ENCODE measurements around the gene NUDT22. TPM values are rescaled to one million over a fixed set of nuclear protein-coding genes. Genes with fewer than 3 reads are reported as not detected.

The NUDT22 gene
- total RNA-seq, 1 donor from 2014 or later, result 40.8 TPM

DNA sequence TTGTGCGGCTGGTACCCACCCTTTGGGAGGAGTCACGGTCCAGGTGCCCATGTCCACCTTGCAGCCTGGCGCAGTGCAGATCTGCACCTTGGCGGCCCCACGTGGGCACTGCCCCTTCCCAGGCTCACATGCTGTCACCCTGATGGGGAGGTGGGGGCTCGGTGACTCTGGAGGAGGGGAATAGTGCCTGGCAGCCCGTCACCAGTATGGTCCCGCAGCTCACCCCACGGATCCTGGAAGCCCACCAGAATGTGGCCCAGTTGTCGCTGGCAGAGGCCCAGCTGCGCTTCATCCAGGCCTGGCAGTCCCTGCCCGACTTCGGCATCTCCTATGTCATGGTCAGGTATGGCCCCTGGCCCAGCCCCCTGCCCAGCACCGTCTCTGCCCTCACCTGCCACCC, 5.3 kb upstream of the NUDT22 start:
- TF ChIP-seq, protein P1, sequence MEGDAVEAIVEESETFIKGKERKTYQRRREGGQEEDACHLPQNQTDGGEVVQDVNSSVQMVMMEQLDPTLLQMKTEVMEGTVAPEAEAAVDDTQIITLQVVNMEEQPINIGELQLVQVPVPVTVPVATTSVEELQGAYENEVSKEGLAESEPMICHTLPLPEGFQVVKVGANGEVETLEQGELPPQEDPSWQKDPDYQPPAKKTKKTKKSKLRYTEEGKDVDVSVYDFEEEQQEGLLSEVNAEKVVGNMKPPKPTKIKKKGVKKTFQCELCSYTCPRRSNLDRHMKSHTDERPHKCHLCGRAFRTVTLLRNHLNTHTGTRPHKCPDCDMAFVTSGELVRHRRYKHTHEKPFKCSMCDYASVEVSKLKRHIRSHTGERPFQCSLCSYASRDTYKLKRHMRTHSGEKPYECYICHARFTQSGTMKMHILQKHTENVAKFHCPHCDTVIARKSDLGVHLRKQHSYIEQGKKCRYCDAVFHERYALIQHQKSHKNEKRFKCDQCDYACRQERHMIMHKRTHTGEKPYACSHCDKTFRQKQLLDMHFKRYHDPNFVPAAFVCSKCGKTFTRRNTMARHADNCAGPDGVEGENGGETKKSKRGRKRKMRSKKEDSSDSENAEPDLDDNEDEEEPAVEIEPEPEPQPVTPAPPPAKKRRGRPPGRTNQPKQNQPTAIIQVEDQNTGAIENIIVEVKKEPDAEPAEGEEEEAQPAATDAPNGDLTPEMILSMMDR (conservative IDR thresholded peaks at IDR 0.05), result no peak
- Mint-ChIP-seq H3K36me3 (ENCODE audit: low read depth) (no peaks in the 10 kb centered on the region), H3K9me3 (no peaks in the 10 kb centered on the region), H3K27ac (ENCODE audit: unreplicated experiment) (no peak overlapping the region), H3K27me3 (ENCODE audit: low read depth) (no peaks in the 10 kb centered on the region), H3K4me3 (no peak overlapping the region), H3K4me1 (peaks cover 9% of the 10 kb centered on the region)
- DNase-seq (ENCODE audit: low read depth, low spot score), result no peak

DNA sequence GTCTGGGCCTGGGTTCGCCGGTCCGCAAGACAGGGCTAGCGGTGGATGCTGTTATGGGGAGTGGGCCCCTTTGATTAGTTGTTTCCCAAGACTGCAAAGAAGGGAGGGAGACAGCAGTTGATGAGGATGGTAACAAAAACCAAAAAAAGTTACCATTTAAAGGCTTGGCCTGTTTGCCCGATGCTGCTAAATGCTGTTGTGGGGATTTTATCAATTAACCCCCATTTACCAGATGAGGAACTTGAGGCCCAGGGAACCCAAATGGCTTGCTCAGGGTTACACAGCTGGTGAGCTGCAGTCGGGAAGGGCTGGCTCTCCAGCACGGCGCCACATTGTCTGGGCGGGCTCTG, 3.4 kb upstream of the NUDT22 start:
- H3K4me3 Mint-ChIP-seq, result no peak overlapping the region

DNA sequence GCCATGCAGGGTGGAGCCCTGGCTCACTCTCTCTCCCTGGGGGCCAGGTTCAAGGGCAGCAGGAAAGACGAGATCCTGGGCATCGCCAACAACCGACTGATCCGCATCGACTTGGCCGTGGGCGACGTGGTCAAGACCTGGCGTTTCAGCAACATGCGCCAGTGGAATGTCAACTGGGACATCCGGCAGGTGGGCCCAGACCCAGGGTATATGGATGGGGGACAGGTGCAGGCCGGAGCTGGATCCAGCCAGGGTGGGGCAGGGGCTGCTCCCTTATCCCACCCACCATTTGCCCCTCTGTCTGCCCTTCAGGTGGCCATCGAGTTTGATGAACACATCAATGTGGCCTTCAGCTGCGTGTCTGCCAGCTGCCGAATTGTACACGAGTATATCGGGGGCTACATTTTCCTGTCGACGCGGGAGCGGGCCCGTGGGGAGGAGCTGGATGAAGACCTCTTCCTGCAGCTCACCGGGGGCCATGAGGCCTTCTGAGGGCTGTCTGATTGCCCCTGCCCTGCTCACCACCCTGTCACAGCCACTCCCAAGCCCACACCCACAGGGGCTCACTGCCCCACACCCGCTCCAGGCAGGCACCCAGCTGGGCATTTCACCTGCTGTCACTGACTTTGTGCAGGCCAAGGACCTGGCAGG, 2.9 kb upstream of the NUDT22 start:
- TF ChIP-seq, protein P1 (conservative IDR thresholded peaks at IDR 0.05), result no peak
- Mint-ChIP-seq H3K4me3 (no peak overlapping the region), H3K4me1 (peaks cover 17% of the 10 kb centered on the region), H3K27me3 (ENCODE audit: low read depth) (no peaks in the 10 kb centered on the region), H3K27ac (ENCODE audit: unreplicated experiment) (no peak overlapping the region), H3K9me3 (no peaks in the 10 kb centered on the region), H3K36me3 (ENCODE audit: low read depth) (no peaks in the 10 kb centered on the region)
- DNase-seq (ENCODE audit: low read depth, low spot score), result no peak

More for the DNA sequence above, 3.4 kb upstream of the NUDT22 start:
- Mint-ChIP-seq H3K4me1 (peaks cover 17% of the 10 kb centered on the region), H3K36me3 (ENCODE audit: low read depth) (no peaks in the 10 kb centered on the region), H3K9me3 (no peaks in the 10 kb centered on the region), H3K27ac (ENCODE audit: unreplicated experiment) (no peak overlapping the region), H3K27me3 (ENCODE audit: low read depth) (no peaks in the 10 kb centered on the region)
- DNase-seq (ENCODE audit: low read depth, low spot score), result no peak
- TF ChIP-seq, protein P1 (conservative IDR thresholded peaks at IDR 0.05), result no peak

DNA sequence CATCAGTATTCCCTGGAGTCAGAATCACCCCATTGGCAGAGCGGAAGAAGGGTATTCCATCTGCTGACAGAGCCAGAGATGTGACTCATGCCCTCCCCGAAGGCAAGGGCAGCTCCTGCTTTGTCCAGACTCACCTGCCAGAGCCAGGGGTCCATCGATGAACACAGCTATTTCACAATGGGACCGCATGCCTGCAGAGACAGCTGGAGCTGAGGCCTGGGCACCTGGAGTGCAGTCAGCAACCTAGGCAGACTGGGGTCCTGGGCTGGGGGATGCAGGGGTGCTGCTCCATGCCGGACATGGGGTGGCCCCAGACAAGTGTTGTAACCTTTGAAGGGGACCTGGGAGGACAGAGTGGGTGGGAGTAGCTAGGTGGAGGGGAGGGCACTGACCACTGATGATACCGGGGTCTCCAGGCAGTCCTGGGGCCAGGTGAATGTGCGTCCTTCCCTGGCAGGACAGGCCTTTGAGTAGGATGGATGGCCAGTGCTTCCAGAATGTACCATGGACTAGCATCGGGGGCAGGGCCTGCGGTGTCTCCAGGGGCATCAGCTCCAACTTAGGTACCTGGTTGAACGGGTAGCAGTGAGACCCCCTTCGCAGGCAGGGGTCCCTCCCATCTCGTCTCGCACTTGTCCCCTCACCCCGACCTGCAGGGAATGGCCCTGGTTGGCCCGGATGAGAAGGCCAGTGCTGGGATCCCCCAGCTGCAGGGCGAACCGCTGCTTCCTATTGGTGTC, 1.8 kb upstream of the NUDT22 start:
- H3K9me3 Mint-ChIP-seq, result no peaks in the 10 kb centered on the region
- peak overlapping the region; percentile 71 for H3K27ac Mint-ChIP-seq (ENCODE audit: unreplicated experiment)
- no peaks in the 10 kb centered on the region for H3K27me3 Mint-ChIP-seq (ENCODE audit: low read depth)
- no peaks in the 10 kb centered on the region for H3K36me3 Mint-ChIP-seq (ENCODE audit: low read depth)
- H3K4me3 Mint-ChIP-seq, result peak overlapping the region; percentile 91
- DNase-seq (ENCODE audit: low read depth, low spot score), result no peak
- TF ChIP-seq, protein P1 (conservative IDR thresholded peaks at IDR 0.05), result no peak
- peaks cover 18% of the 10 kb centered on the region for H3K4me1 Mint-ChIP-seq

DNA sequence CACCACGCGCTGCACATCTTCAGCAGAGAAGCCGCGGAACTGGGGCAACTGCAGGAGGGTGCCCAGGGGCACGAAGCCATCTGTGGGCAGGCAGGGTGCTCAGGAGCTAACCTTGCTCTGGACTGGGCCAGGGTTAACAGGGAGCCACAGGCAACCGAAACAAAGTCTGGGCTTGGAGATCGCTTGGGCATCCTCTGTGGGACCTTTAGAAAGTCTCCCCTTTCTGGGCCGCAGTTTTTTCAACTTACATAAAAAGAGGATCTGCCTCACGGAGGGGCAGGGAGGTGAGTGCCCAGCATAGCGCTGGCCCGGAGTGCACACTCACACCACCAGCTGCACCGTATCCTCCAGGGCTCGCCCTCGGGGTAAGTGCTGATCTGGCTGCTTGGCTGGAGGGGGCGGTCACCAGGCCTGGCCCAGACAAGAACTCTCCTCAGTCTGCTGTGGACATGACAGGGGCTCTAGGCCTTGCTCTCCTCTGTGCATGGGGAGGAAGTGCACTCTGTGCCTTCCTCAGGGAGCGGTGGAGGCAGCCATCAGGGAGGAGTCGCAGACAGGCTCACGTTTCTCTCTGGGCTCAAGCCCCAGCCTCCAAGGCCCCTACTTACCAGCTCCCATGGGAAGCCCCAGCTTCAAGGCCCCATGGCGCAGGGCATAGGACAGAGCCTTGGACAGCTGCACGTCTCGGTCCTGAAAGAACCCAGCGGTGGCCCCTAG, 1.0 kb upstream of the NUDT22 start:
- no peaks in the 10 kb centered on the region for H3K36me3 Mint-ChIP-seq (ENCODE audit: low read depth)
- no peaks in the 10 kb centered on the region for H3K9me3 Mint-ChIP-seq
- H3K27ac Mint-ChIP-seq (ENCODE audit: unreplicated experiment), result no peak overlapping the region
- peak overlapping the region; percentile 91 for H3K4me3 Mint-ChIP-seq
- DNase-seq (ENCODE audit: low read depth, low spot score), result no peak
- no peaks in the 10 kb centered on the region for H3K27me3 Mint-ChIP-seq (ENCODE audit: low read depth)
- TF ChIP-seq, protein P1 (conservative IDR thresholded peaks at IDR 0.05), result no peak
- peaks cover 25% of the 10 kb centered on the region for H3K4me1 Mint-ChIP-seq

Data from neural crest cell (in vitro differentiated cells).